ENCODE measurements around the gene BCL11A. TPM values are rescaled to one million over a fixed set of nuclear protein-coding genes. Genes with fewer than 3 reads are reported as not detected.

Gene BCL11A
- total RNA-seq, 1 donor from 2014 or later = 10.1 TPM

GRCh38 chr2:60528281-60529020 is 25.0 kb downstream of the BCL11A start:
- no peak for DNase-seq (ENCODE audit: low spot score)

GRCh38 chr2:60527762-60528161 is 25.7 kb downstream of the BCL11A start:
- no peak for DNase-seq (ENCODE audit: low spot score)

- DNase-seq (ENCODE audit: low spot score) = no peak
Measured at GRCh38 chr2:60526623-60527022, 26.8 kb downstream of the BCL11A start.

GRCh38 chr2:60525899-60526298 is 27.6 kb downstream of the BCL11A start:
- no peak for DNase-seq (ENCODE audit: low spot score)

- DNase-seq (ENCODE audit: low spot score) = no peak
Measured at GRCh38 chr2:60524874-60525273, 28.6 kb downstream of the BCL11A start.

GRCh38 chr2:60523963-60524362 is 29.5 kb downstream of the BCL11A start:
- DNase-seq (ENCODE audit: low spot score) = no peak

- DNase-seq (ENCODE audit: low spot score) = no peak
Measured at GRCh38 chr2:60522462-60522861, 31.0 kb downstream of the BCL11A start.

- DNase-seq (ENCODE audit: low spot score) = no peak
Measured at GRCh38 chr2:60521626-60522025, 31.8 kb downstream of the BCL11A start.

- DNase-seq (ENCODE audit: low spot score) = no peak
Measured at GRCh38 chr2:60520917-60521539, 32.4 kb downstream of the BCL11A start.

GRCh38 chr2:60520151-60520876 is 33.1 kb downstream of the BCL11A start:
- no peak for DNase-seq (ENCODE audit: low spot score)

- peak; percentile 67 for DNase-seq (ENCODE audit: low spot score)
Measured at GRCh38 chr2:60519231-60519863, 34.1 kb downstream of the BCL11A start.

GRCh38 chr2:60518567-60518966 is 34.9 kb downstream of the BCL11A start:
- no peak for DNase-seq (ENCODE audit: low spot score)

GRCh38 chr2:60517446-60517845 is 36.0 kb downstream of the BCL11A start:
- no peak for DNase-seq (ENCODE audit: low spot score)

GRCh38 chr2:60516826-60517225 is 36.6 kb downstream of the BCL11A start:
- DNase-seq (ENCODE audit: low spot score) = no peak

GRCh38 chr2:60516383-60516811 is 37.1 kb downstream of the BCL11A start:
- peak; percentile 82 for DNase-seq (ENCODE audit: low spot score)

GRCh38 chr2:60515721-60516226 is 37.7 kb downstream of the BCL11A start:
- peak; percentile 75 for DNase-seq (ENCODE audit: low spot score)

GRCh38 chr2:60513996-60514395 is 39.5 kb downstream of the BCL11A start:
- no peak for DNase-seq (ENCODE audit: low spot score)

GRCh38 chr2:60513191-60513590 is 40.3 kb downstream of the BCL11A start:
- no peak for DNase-seq (ENCODE audit: low spot score)

- DNase-seq (ENCODE audit: low spot score) = peak; percentile 59
Measured at GRCh38 chr2:60512641-60513040, 40.8 kb downstream of the BCL11A start.

GRCh38 chr2:60512062-60512622 is 41.3 kb downstream of the BCL11A start:
- no peak for DNase-seq (ENCODE audit: low spot score)

- DNase-seq (ENCODE audit: low spot score) = no peak
Measured at GRCh38 chr2:60510713-60511112, 42.7 kb downstream of the BCL11A start.

- peak; percentile 39 for DNase-seq (ENCODE audit: low spot score)
Measured at GRCh38 chr2:60509066-60509465, 44.4 kb downstream of the BCL11A start.
